CD14-positive monocyte (primary cell): ENCODE measurements around the gene GALNT18. TPM values are rescaled to one million over a fixed set of nuclear protein-coding genes. Genes with fewer than 3 reads are reported as not detected.

ENCODE experiments used
- DNase-seq, 3 donors: peaks; one replicate each; pipeline ENCODE4 v3.0.0-alpha.2; 2011 to 2022
- H2AFZ ChIP-seq: 2 replicates; pipeline ENCODE4 v1.6.0; 2012; ENCODE audit warnings: mild to moderate bottlenecking, low read depth, low read length, inconsistent platforms; ENCODE audit not compliant: insufficient read depth, poor library complexity, severe bottlenecking
- H3K27ac ChIP-seq, 2 donors: 1 replicate in 1 of 2; 2 replicates in 1 of 2; pipeline ENCODE4 v1.5.1; 2012 to 2013; ENCODE audit warnings: low read length in 2 of 2, control low read depth in 1 of 2, inconsistent platforms in 1 of 2, low read depth in 1 of 2, mild to moderate bottlenecking in 1 of 2
- H3K27me3 ChIP-seq, 2 donors: one replicate each; pipeline versions ENCODE4 v1.6.0 to v1.6.1; 2011 to 2013; ENCODE audit warnings: low read length in 2 of 2; ENCODE audit not compliant: control insufficient read depth in 2 of 2, insufficient read depth in 2 of 2
- H3K36me3 ChIP-seq, 2 donors: replicated peaks in 1 of 2; 1 replicate in 1 of 2; 2 replicates in 1 of 2; pipeline versions ENCODE4 v1.5.1 to v1.6.1; 2012 to 2013; ENCODE audit warnings: low read length in 2 of 2, control low read depth in 1 of 2, inconsistent platforms in 1 of 2, mild to moderate bottlenecking in 1 of 2; ENCODE audit not compliant: insufficient read depth in 2 of 2, control insufficient read depth in 1 of 2
- H3K4me1 ChIP-seq, 2 donors: 1 replicate in 1 of 2; 2 replicates in 1 of 2; pipeline versions ENCODE4 v1.5.1 to v1.6.1; 2012 to 2013; ENCODE audit warnings: low read length in 2 of 2, control low read depth in 1 of 2, inconsistent platforms in 1 of 2, mild to moderate bottlenecking in 1 of 2, moderate library complexity in 1 of 2; ENCODE audit not compliant: insufficient read depth in 2 of 2, control insufficient read depth in 1 of 2
- H3K4me2 ChIP-seq: replicated peaks from 2 replicates; pipeline ENCODE3; 2012; ENCODE audit warnings: low read length, moderate library complexity, mild to moderate bottlenecking; ENCODE audit not compliant: poor library complexity, severe bottlenecking; ENCODE audit errors: extremely low read depth
- H3K4me3 ChIP-seq, 3 experiments: fragments of 200-600 bp in 1 of 3; sonication (generic) in 1 of 3; replicated peaks in 1 of 3; 1 replicate in 2 of 3; 2 replicates in 1 of 3; pipeline ENCODE4 v1.5.1; 2011 to 2013; ENCODE audit warnings: low read length in 3 of 3, mild to moderate bottlenecking in 3 of 3, control low read depth in 2 of 3, low read depth in 2 of 3, inconsistent platforms in 1 of 3, moderate library complexity in 1 of 3
- H3K79me2 ChIP-seq: 2 replicates; pipeline ENCODE4 v1.6.0; 2012; ENCODE audit warnings: mild to moderate bottlenecking, control low read depth, inconsistent platforms, low read length, moderate library complexity; ENCODE audit not compliant: insufficient read depth
- H3K9ac ChIP-seq: 2 replicates; pipeline ENCODE4 v1.6.0; 2017; ENCODE audit warnings: low read length, mild to moderate bottlenecking; ENCODE audit not compliant: insufficient read depth, poor library complexity, severe bottlenecking
- H3K9me3 ChIP-seq, 2 donors: replicated peaks in 1 of 2; 1 replicate in 1 of 2; 2 replicates in 1 of 2; pipeline versions ENCODE4 v1.5.1 to v1.6.1; 2012 to 2013; ENCODE audit warnings: low read length in 2 of 2, control low read depth in 1 of 2; ENCODE audit not compliant: control insufficient read depth in 1 of 2, insufficient read depth in 1 of 2
- H4K20me1 ChIP-seq: 2 replicates; pipeline ENCODE4 v1.6.0; 2012; ENCODE audit warnings: mild to moderate bottlenecking, low read length, control low read depth, moderate library complexity; ENCODE audit not compliant: insufficient read depth
- H3K27ac Mint-ChIP-seq, 7 donors: one replicate each; pipeline ENCODE4 v1.8.0; 2020; ENCODE audit warnings: mild to moderate bottlenecking in 7 of 7, mixed read lengths in 7 of 7, moderate library complexity in 6 of 7, inconsistent platforms in 2 of 7
- H3K27me3 Mint-ChIP-seq, 3 donors: one replicate each; pipeline ENCODE4 v1.8.0; 2021 to 2022; ENCODE audit warnings: low read depth in 3 of 3, mild to moderate bottlenecking in 3 of 3, mixed read lengths in 3 of 3, moderate library complexity in 3 of 3, inconsistent platforms in 1 of 3
- H3K36me3 Mint-ChIP-seq, 2 donors: one replicate each; pipeline ENCODE4 v1.8.0; 2020; ENCODE audit warnings: mixed read lengths in 2 of 2, inconsistent platforms in 1 of 2, mild to moderate bottlenecking in 1 of 2
- H3K4me1 Mint-ChIP-seq: one replicate; pipeline ENCODE4 v1.8.0; 2020; ENCODE audit warnings: mild to moderate bottlenecking, mixed read lengths
- H3K4me3 Mint-ChIP-seq, 2 donors: one replicate each; pipeline ENCODE4 v1.8.0; 2020; ENCODE audit warnings: mild to moderate bottlenecking in 2 of 2, mixed read lengths in 2 of 2, moderate library complexity in 1 of 2
- H3K9me3 Mint-ChIP-seq, 7 donors: one replicate each; pipeline ENCODE4 v1.8.0; 2020 to 2022; ENCODE audit warnings: mixed read lengths in 7 of 7, mild to moderate bottlenecking in 6 of 7, moderate library complexity in 6 of 7, inconsistent platforms in 2 of 7
- WGBS: methylation state at CpG from one replicate; pipeline ENCODE4 v1.1.5; 2013; ENCODE audit warnings: missing lambda C conversion rate; ENCODE audit not compliant: insufficient coverage; 5-methylcytosine and 5-hydroxymethylcytosine counted together
- intact Hi-C, 2 donors: fragments of 100-400 bp; cut with micrococcal nuclease; formaldehyde crosslinking; loops; one replicate each; pipeline versions ENCODE4 v1.15.0 to v1.15.1; 2023
- polyA plus RNA-seq, 3 donors: library from polyadenylated mRNA; depleted of rRNA in 1 of 3; unstranded in 2 of 3; stranded (reverse) in 1 of 3; fragments of 300-500 nt in 2 of 3; fragments of >200 nt in 1 of 3; fragmentation: Illumina TruSeq in 2 of 3; gene quantifications; 1 replicate in 2 of 3; 2 replicates in 1 of 3; pipeline ENCODE4 v1.2.3, GENCODE V29; 2012 to 2021
- TF ChIP-seq, protein P1 (sequence below): fragments of 200-600 bp; IDR thresholded peaks from one replicate; pipeline ENCODE4 v1.8.0; 2022; ENCODE audit warnings: antibody characterized with exemption, mild to moderate bottlenecking

Gene GALNT18
- polyA plus RNA-seq, 3 donors = not detected

DNA sequence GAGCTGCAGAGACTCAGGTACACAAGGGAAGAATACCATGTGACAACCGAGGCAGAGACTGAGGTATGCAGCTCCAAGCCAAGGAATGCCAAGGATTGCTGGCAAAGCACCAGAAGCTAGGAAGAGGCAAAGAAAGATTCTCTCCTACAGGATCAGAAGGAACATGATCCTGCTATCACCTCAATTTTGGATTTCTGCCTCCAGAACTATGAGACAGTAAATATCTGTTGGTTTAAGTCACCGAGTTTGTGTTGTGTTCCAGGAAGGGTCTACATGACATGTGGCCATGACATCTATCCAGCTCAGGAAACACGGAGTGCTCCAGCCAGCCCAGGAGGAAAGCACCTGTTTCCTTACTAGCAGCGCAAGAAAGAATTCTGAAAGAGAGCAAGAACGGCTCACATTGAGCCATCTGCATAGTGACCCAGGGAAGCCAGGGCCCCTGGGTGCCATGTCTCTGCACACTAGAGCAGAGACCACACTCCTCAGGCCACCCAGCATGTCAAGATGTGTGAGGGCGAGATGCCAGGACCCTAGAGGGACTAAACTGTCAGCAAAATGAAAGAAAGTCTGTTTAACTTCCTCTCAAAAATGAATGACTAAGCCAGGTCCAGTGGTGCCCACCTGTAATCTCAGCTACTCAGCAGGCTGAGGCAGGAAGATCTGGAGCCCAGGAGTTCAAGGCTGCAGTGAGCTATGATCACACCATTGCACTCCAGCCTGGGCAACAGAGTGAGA is 35.6 kb upstream of the GALNT18 start:
- H3K36me3 ChIP-seq = no peaks in the 10 kb centered on the region
- H3K4me1 Mint-ChIP-seq = no peaks in the 10 kb centered on the region
- no peak overlapping the region for H3K4me3 ChIP-seq
- intact Hi-C loops = no loop called here
- no peaks in the 10 kb centered on the region for H3K79me2 ChIP-seq
- H3K27ac Mint-ChIP-seq = no peak overlapping the region
- H3K4me1 ChIP-seq = no peaks in the 10 kb centered on the region
- H3K4me3 Mint-ChIP-seq = no peak overlapping the region
- no peaks in the 10 kb centered on the region for H3K27me3 ChIP-seq
- no peak overlapping the region for H3K4me2 ChIP-seq
- H3K27me3 Mint-ChIP-seq = peaks cover 3 to 7% (median 4%) of the 10 kb centered on the region in 3 donors
- WGBS = 17% methylated on average over 5 of the region's 6 CpGs
- H3K9me3 Mint-ChIP-seq = peaks cover 0 to 5% (median 2%) of the 10 kb centered on the region in 7 donors
- no peak overlapping the region for H2AFZ ChIP-seq
- no peaks in the 10 kb centered on the region for H3K9me3 ChIP-seq
- no peaks in the 10 kb centered on the region for H4K20me1 ChIP-seq
- TF ChIP-seq, protein P1, sequence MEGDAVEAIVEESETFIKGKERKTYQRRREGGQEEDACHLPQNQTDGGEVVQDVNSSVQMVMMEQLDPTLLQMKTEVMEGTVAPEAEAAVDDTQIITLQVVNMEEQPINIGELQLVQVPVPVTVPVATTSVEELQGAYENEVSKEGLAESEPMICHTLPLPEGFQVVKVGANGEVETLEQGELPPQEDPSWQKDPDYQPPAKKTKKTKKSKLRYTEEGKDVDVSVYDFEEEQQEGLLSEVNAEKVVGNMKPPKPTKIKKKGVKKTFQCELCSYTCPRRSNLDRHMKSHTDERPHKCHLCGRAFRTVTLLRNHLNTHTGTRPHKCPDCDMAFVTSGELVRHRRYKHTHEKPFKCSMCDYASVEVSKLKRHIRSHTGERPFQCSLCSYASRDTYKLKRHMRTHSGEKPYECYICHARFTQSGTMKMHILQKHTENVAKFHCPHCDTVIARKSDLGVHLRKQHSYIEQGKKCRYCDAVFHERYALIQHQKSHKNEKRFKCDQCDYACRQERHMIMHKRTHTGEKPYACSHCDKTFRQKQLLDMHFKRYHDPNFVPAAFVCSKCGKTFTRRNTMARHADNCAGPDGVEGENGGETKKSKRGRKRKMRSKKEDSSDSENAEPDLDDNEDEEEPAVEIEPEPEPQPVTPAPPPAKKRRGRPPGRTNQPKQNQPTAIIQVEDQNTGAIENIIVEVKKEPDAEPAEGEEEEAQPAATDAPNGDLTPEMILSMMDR = no peak
- H3K36me3 Mint-ChIP-seq = no peaks in the 10 kb centered on the region
- no peak for DNase-seq
- H3K27ac ChIP-seq = no peak overlapping the region
- no peak overlapping the region for H3K9ac ChIP-seq

DNA sequence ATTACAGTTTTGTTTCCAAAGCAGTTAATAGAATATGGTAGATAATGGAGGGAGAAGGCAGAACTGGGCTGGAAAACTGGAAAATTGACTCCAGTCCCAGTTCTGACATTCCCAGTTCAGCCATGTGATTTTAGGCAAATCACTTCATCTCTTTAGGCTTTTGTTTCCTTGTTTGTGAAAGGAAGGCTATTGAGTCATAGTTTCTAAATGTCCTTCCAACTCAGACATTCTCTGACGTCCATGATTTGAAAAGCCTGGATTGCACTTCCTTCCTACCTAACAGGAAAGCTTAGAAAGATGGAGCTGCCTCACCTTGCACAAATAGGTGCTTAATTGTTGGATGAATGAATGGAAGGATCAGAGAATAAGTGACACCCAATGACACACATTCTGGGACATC is 19.8 kb upstream of the GALNT18 start:
- Histone ChIP-seq H2AFZ (no peak overlapping the region), H3K27me3 (no peaks in the 10 kb centered on the region), H3K36me3 (no peaks in the 10 kb centered on the region), H3K4me1 (no peaks in the 10 kb centered on the region), H3K9ac (no peak overlapping the region), H4K20me1 (no peaks in the 10 kb centered on the region), H3K4me3 (no peak overlapping the region), H3K79me2 (no peaks in the 10 kb centered on the region), H3K9me3 (no peaks in the 10 kb centered on the region), H3K27ac (no peak overlapping the region), H3K4me2 (no peak overlapping the region)
- Mint-ChIP-seq H3K27me3 (peaks cover 1 to 7% (median 6%) of the 10 kb centered on the region in 3 donors), H3K4me3 (no peak overlapping the region), H3K4me1 (no peaks in the 10 kb centered on the region), H3K9me3 (peaks cover 1 to 13% (median 4%) of the 10 kb centered on the region in 7 donors), H3K27ac (no peak overlapping the region), H3K36me3 (no peaks in the 10 kb centered on the region)
- no peak for DNase-seq
- intact Hi-C loops = no loop called here
- no CpG with 5 or more reads among the region's 1 CpG for WGBS
- TF ChIP-seq, protein P1 = no peak
